ENCODE results near the gene SESN3.

DNA sequence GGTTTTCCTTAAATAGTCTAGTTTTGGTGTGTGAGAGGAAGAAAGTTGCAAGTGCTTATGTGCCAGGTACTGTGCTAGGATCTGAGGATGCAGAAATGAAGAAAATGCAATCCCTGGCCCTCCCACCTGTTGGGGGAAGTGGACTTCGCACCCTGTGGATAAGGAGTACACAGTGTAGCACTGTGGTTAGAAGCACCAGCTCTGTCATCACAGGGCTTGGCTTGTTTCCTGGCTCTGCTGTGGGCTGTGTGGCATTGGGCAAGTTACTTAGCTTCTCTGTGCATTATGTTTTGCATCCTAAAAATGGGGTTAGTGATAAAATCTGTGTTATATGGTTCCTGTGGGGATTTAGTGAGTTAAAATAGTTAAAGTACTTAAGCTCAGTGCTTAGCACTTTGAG lies 73.2 kb downstream of the SESN3 start:
- TF ChIP-seq, protein P1, sequence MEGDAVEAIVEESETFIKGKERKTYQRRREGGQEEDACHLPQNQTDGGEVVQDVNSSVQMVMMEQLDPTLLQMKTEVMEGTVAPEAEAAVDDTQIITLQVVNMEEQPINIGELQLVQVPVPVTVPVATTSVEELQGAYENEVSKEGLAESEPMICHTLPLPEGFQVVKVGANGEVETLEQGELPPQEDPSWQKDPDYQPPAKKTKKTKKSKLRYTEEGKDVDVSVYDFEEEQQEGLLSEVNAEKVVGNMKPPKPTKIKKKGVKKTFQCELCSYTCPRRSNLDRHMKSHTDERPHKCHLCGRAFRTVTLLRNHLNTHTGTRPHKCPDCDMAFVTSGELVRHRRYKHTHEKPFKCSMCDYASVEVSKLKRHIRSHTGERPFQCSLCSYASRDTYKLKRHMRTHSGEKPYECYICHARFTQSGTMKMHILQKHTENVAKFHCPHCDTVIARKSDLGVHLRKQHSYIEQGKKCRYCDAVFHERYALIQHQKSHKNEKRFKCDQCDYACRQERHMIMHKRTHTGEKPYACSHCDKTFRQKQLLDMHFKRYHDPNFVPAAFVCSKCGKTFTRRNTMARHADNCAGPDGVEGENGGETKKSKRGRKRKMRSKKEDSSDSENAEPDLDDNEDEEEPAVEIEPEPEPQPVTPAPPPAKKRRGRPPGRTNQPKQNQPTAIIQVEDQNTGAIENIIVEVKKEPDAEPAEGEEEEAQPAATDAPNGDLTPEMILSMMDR (conservative IDR thresholded peaks at IDR 0.05; ENCODE audit: low read depth, low read length), result no peak
- TF ChIP-seq EZH2 (IDR thresholded peaks at IDR 0.05; ENCODE audit: low read length, unreplicated experiment) (no peak), EZH2phosphoT487 (IDR thresholded peaks at IDR 0.05; ENCODE audit: borderline replicate concordance, low read length) (no peak)

Measured in PC-3 (cell line).